GM13976 (cell line): ENCODE results near the gene FBXO41.
A peak's percentile ranks its signal among the peaks of the same experiment; 100 is the strongest.

Experiments
- DNase-seq: peaks from one replicate; pipeline ENCODE4 v3.0.0; 2012; ENCODE audit warnings: low spot score
- CTCF ChIP-seq: IDR thresholded peaks from 2 replicates; pipeline ENCODE4 v1.5.1; 2012; ENCODE audit warnings: borderline replicate concordance, mild to moderate bottlenecking; ENCODE audit not compliant: insufficient read depth; ENCODE audit errors: extremely low read depth, missing control alignments, control extremely low read depth
- in situ Hi-C: fragments of 300-500 bp; cut with MboI; formaldehyde crosslinking; loops from one replicate; pipeline ENCODE4 v1.12.0; 2022; ENCODE audit warnings: low sequenced_read_pairs, mixed read lengths, inconsistent platforms; ENCODE audit not compliant: unreplicated experiment

FBXO41 gene

GRCh38 chr2:73284296-73285158 is at the start of gene FBXO41:
Gene FBXO41 (minus strand): TSS chr2:73284478. CDS start chr2:73269630, 14,848 bp downstream.
- TF ChIP-seq CTCF: no peak
- peak; percentile 95 for DNase-seq
- in situ Hi-C loops: no loop called here

- TF ChIP-seq CTCF: no peak
- in situ Hi-C loops: no loop called here
- no peak for DNase-seq
Observed at GRCh38 chr2:73334045-73334444, 49.8 kb upstream of the FBXO41 start.

GRCh38 chr2:73333564-73333963 is 49.3 kb upstream of the FBXO41 start:
- DNase-seq: no peak
- in situ Hi-C loops: no loop called here
- TF ChIP-seq CTCF: no peak

- no peak for TF ChIP-seq CTCF
- in situ Hi-C loops: no loop called here
- no peak for DNase-seq
Observed at GRCh38 chr2:73324126-73324725, 39.9 kb upstream of the FBXO41 start.

GRCh38 chr2:73323551-73323950 is 39.3 kb upstream of the FBXO41 start:
- in situ Hi-C loops: no loop called here
- TF ChIP-seq CTCF: no peak
- no peak for DNase-seq

GRCh38 chr2:73314441-73314840 is 30.2 kb upstream of the FBXO41 start:
- in situ Hi-C loops: no loop called here
- TF ChIP-seq CTCF: no peak
- no peak for DNase-seq
